Dedifferentiated amniotic fluid mesenchymal stem cell (primary cell): ENCODE measurements around the gene SUGP1.
"Not testable (repeated sequence)": the region's sequence is repeated elsewhere in the genome, so short reads cannot be mapped to it uniquely, and the experiment has no call there.

ENCODE experiments used
- DNase-seq: peaks from one replicate; pipeline ENCODE4 v3.0.0-alpha.2; 2016; ENCODE audit errors: extremely low spot score

Gene SUGP1

DNA sequence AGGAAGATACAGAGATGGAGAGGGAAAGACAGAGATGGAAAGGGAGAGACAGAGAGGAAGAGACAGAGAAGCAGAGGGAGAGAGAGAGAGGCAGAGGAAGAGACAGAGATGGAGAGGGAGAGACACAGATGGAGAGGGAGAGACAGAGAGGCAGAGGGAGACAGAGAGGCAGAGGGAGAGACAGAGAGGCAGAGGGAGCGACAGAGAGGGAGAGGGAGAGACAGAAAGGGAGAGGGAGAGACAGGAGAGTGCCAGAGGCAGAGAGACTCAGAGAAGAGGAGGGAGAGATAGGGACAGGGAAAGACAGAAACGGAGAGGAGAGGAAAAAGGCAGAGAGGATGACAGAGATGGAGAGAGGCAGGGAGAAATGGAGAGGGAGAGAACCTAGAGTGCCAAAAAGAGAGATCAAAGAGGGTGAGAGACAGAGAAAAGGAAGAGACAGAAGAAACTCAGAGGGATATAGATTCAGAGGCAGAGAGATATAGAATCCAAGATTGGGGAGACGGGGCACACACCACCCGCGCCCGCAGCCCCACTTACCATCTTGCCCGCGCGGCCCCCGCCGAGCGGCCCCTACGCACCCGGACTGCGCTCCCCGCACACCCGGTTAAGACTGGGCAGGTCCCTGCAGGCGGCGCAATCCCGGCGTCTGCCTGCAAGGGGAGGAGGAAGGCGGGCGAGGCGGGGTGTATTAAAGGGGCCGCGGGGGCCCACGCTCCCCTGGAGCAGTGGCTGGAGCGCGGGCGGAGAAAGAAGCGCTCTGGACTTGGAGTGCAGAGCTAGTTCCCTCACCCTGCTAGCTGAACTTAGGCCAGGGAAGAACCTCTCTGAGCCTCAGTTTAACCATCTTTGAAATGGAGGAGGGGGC lies 57.9 kb downstream of the SUGP1 start:
- DNase-seq, result no peak

DNA sequence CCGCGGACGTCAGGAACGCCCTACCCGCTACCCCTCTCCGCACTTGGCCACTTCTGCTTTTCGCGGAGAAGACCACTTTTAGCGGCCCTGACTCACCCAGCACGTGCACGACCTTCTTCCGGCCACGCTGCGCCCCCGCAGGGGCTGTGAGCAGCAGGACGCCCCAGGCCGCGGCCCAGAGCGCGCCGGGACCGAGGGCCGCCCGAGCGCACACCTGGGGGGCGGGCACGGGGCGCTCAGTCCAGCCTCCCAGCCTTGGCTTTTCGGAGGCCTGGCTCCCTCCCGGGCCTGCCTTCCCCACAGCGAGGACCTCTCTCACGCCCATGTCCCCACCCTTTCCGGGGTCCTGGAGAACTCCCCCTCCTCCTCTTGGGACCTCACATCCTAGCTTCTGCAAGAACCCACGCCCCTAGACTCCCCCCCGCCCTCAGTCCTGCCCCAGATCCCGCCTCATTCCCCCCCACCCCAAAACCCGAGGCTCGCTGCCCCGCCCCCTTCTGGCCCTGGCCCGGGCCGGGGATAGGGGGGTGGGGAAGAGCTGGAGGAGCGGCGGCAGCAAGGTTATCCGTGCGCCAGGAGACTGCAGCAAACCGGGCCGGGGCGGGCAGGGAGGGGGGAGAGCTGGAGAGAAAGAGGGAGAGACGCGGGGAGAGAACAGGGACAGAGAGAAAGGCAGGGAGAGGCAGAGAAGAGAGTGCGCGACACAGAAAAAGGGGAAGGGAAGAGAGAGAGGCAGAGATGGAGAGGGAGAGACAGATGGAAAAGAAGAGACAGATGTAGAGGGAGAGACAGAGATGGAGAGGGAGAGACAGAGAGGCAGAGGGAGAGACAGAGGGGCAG lies 58.7 kb downstream of the SUGP1 start:
- no peak for DNase-seq

DNA sequence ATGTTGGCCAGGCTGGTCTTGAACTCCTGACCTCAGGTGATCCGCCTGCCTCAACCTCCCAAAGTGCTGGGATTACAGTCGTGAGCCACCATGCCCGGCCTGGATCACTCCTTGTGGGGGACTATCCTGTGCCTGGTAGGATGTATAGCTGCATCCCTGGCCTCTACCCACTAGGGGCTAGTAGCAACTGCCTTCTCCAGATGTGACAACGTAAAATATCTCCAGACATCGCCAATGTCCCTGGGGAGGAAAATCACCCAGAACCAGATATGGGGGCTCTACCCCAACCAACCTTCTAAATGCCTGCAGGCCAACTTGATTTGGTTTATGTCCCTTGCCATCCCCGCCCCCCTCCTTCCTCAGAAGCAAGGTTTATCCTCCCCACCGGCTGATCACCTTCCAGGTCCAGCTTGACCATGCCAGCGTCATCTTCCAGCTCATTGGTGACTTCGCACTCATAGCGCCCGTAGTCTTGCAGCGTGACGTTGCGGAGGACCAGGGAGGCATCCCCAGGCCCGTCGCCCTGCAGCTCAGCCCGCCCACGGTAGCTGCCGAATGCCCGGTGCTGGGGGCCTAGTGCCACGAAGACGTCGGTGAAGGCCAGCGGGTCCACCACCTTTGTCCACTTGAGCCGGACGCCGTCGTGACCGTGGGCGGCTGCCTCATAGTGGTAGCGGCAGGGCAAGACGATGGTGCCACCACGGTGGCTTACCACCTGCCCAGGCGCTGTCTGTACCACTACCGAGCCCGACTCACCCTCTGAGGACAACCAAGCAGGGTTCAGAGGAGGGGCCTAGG lies 59.7 kb downstream of the SUGP1 start:
- DNase-seq, result no peak

DNA sequence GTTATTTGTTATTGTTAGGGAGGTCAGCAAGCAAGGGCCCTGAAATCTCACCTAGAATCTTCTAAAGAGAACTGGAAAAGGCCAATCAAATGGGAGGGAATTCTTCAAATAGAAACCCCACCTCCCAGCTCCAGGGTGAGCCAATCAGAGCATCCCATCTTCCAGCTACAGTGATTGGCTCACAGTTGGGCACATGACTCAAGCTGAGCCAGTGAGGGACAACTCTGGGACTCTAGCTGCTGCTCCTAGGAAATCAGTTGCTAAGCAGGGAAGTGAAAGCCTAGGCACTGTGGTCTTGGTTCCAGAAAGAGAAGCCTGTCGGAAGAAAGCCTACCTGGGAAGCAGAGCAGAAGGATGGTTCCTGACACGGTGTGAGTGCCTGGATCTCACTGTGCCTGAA lies 60.6 kb downstream of the SUGP1 start:
- DNase-seq, result no peak

DNA sequence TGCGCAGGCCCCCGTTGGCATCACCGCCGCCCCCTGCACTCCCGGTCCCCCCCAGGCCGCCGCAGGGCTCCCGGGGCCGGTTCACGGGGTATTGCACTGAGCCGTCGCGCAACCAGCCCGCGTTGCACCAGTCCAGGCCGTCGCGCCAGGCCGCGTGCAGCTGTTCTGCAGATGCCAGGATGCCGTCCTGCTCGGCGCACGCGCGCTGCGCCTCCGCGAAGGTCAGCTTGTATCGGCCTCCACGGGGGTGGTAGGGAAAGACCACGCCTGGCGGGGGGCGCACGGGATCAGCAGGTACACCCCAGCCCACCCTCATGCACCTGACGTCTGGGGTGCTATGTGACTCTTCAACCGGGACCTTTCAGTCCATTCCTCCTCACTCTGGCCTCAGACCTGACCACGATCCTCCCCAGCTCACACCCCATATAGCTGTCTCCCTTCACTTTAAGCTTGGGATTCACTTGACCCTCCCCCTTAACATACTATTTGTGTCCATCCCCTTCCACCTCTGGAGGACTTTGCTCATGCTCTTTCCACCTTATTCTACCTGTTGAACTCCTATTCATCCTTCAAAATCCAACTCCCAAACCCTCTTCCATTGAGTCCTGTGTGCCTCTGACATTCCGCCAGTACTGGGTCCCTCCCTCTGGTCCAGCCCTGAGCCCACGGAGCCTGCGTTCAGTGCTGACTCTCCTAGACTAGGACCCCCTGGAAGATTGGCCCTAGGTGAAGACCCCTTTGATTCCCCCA lies 61.5 kb downstream of the SUGP1 start:
- DNase-seq, result no peak

DNA sequence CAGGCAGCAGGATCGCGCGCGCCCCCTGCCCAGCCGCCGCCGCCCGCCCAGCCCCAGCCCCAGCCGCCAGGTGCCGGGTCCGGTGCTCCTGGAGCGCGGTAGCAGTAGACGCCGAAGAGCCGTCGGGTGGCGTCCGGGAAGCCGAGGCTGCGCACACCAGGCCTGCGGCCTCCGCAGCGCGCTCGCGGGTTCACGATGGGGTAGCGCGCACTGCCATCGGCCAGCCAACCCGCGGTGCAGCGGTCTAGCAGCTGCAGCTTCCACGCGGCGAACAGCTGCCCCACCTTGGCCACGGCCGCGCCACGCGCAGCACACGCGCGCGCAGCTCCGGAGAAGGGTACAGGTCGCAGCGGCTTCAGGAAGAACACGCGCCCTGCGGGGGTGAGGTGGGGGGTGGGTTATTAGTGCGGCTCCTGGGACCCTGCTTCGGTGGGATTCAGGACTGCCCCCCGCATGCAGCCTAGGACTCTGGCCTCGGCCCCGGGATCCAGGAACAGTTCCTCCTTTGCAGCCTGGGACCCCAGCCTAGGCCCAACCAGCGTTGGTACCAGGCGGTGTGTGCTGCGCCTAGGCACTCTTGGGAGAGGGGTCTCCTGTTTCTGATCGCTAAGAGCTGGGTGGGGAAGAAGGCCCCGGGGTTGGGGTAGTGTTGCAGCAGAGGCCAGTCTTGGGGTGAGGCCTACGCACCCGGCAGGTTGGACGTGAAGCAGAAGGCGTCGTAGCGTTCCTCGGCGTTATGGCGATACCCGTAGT lies 62.3 kb downstream of the SUGP1 start:
- no peak for DNase-seq

DNA sequence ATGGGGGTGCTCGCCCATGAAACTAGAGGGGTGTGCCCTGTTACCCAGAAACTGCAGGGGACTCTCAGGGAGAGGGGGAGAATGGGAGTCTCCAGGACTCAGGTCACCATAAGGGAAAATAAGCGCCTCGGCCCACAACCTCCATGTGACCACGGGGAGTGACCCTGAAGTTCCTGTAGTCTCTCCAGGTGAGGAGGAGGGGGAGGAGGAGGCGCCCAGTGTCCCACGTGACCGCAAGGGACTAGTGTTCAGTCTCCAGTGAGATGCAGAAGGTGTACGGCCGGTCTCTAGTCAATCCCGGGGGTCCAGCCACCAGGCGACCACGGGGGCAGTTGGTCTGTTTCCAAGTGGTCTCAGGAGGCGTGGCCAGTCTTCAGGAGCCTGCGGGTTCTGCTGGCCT lies 63.2 kb downstream of the SUGP1 start:
- no peak for DNase-seq

DNA sequence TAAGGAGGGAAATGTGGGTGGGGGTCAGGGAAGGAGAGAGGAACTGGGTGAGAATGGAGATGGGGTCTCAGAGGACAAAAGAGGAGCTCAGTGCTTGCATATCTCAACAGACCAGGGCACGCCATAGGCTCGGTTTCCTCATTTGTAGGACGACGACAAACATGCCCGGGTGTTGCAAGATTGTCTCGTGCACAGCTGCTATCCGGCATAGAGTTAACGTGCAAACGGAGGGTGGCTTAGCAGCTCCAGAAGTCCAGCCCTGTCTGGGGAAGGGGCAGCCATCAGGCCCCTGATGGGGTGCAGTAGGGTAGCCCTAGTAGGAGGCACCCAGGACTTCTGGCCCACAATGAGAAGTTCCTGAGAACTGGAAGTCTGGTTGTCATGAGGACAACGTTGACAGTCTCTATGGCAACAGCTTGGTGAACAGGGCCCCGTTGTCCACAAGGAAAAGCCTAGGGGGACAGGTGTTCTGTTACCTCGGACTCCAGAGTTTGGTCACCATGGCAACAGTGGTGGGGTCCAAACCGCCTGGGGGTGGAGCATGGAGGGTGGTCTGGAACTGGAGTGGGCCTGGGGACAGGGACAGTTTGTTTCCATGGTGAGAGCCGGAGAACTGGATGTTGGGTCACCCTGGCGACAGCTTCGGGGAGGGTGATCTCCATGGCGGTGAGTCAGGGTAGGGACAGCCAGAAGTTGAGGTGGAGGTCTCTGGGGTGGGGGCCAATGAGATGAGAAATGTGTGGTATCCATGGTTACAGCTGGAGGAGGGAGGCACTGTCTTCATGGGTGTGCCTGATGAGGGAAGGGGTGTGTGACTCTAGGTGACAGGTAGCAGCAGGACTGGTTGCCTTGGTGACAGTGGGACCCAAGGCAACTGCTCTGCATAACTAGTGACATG lies 64.0 kb downstream of the SUGP1 start:
- DNase-seq, result no peak

DNA sequence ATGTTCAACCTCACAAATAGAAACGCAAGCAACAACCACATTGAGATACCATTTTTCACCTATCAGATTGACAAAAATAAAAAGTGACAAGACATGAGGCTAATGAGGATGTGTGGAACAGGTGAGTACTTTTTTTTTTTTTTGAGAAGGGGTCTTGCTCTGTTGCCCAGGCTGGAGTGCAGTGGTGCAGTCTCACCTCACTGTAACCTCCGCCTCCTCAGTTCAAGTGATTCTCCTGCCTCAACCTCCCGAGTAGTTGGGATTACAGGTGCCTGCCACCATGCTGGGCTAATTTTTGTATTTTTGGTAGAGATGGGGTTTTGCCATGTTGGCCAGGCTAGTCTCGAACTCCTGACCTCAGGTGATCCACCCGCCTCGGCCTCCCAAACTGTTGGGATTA lies 66.9 kb downstream of the SUGP1 start:
- not testable (repeated sequence) for DNase-seq

DNA sequence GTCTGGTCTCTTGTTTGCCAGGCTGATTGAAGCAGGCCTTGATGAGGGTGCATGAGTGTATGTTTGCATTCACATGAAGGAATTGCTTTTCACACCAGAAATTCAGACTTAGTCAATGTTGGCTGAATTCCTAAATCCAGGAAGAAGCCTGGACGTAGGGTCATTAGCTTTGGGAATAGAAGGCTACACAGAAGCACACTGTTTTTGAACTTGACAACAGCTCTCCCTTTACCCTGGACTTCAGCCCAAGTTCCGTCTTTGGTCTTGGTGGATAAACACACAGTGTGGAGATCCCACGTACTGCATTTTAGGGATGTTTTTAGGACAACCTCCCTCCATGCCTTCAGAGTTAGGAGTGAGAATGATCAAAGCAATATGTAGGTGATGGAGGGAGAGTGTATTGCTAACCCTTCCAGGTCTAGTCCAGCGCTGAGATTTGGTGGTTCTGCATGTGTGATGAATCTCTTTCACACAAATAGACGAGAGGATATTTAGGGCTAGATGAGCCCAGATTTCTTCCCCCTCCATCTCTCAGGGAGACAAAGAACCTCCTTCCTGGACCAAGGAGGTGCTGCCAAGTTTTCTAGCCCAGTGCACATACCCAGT lies 70.0 kb downstream of the SUGP1 start:
- no peak for DNase-seq

DNA sequence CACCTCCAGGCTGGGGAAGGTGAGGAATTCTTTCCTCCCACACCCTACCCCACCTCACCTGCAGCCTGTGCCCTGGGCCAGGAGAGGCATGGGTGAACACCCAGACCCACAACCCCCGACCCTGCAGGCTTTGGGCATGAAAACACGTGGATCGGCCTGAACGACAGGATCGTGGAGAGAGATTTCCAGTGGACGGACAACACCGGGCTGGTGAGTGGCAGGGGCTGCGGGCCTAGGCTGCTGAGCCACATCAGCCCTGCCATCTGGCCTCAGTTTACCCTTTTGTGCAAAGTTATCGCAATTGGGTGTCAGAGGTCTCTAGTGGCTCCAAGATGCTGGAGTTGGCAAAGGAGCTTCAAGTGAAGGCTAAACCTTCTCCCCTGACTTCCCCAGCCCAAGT lies 79.8 kb downstream of the SUGP1 start:
- DNase-seq, result no peak

DNA sequence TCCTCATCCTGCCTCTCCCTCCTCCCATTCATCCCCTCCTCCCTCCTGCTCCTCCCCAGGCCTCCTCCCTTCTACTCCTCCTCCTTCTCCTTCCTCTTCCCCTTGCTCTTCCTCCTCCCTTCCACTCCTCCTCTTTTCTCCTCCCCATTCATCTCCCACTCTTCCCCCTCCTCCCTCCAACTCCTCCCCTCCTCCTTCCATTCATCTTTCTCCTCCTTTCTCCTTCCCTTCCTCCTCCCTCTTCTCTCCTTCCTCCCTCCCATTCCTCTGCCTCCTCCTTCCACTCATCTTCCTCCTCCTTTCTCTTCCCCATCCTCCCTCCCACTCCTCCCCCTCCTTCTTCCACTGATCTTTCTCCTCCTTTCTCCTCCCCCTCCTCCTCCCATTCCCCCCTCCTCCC lies 80.6 kb downstream of the SUGP1 start:
- DNase-seq, result no peak

DNA sequence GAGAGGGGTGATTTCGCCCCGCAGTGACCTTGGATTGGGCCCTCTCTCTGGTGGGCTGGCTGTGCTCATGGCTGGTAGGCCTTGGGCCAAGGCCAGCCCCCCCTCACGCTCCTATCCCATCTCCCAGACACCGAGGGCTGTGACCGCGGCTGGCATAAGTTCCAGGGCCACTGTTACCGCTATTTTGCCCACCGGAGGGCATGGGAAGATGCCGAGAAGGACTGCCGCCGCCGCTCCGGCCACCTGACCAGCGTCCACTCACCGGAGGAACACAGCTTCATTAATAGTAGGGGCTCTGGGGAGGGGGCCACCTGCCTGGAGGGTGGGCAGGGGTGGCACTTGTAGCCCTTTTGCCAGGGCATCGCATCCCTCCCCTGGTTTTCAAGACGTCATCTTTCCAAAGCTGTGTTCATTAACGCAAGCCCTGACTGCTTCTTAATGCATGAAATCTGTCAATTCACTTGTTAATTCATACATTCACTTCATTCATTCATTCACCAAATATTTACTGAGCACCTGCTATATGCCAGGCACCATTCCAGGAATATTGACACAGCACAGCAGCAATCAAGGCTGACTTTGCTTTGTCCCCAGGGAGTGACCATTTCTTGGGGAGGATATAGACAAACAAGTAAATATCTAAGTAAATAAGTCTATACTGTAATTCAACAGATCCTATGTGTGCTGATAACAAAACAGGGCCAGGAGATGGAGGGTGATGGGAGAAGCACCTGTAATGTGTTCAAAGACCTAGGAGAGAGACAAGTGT lies 82.0 kb downstream of the SUGP1 start:
- DNase-seq, result no peak

DNA sequence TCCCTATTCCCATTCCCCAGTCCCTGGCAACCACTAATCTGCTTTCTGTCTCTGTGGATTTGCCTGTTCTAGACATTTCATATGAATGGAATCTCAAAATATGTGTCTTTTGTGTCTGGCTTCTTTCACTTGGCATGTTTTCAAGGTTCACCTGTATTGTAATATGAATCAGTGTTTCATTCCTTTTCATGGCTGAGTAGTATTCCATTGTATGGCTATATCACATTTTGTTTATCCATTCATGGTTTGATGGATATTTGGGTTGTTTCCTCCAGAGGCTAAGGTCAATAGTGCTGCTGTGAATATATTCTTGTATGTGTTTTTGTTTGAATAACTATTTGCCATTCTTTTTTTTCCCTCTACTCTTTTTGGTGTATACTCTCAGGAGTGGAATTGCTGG lies 84.1 kb downstream of the SUGP1 start:
- no peak for DNase-seq

DNA sequence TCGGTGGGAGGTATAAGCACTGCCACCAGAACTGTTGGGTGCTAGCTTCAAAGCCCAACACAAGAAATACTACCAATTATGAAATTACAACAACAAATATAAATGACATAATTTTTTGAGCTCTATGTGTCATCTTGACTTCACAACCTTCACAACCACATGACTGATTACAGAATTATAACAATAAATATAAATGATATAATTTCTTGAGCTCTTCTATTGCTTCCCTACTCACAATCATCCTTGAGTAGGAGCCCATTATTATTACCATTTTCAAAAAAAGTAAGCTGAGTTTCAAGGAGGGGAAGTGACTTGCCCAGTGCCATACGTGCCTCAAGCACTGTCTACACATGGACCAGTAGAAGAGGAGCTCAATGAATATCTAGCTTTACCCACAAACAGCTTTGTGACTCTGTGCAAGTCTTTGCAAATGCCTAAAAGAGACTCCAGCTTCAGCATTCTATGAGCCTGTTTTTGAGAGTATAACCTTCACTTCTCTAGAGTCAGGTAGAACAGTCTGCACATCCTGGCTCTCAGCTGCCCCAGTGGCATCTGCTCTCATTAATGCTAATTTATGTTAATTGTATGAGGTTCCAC lies 86.0 kb downstream of the SUGP1 start:
- DNase-seq, result no peak

DNA sequence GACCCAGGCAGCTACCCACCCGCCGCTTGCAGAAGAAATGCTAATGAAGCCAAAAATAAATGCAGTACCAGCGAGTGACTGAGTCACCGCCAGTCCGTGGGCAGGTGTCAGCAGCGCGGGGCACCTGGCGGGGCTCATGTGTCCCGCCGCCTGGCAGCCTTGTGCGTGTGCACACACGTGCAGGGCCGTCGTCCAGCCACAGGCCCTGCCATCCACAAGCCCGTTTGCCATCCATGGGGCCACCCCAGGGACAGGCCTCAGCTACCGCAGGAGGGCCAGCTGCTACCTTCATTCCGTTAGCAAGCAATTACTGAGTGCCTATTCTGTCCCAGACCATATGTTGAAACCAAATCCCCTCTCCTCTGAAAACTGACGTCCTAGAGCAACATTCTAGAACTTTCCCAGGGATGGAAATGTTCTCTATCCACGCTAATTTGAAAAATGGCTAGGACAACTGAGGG lies 88.0 kb downstream of the SUGP1 start:
- no peak for DNase-seq

DNA sequence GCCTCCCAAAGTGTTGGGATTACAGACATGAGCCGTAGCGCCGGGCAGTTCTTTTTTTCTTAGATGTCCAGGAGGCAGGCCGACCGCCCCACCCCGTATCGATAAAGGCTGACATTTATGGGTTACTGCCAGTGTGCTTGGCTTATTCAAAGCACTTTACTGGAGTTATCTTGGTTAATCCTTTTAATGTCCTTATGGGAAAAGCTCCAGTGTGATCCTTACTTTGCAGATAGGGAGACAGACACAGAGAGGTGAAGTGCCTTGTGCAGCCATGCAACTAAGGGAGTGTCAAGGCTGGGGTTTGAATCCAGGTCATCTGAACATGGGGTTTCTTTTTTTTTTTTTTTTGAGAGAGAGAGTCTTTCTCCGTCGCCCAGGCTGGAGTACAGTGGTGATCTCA lies 89.3 kb downstream of the SUGP1 start:
- DNase-seq, result no peak

DNA sequence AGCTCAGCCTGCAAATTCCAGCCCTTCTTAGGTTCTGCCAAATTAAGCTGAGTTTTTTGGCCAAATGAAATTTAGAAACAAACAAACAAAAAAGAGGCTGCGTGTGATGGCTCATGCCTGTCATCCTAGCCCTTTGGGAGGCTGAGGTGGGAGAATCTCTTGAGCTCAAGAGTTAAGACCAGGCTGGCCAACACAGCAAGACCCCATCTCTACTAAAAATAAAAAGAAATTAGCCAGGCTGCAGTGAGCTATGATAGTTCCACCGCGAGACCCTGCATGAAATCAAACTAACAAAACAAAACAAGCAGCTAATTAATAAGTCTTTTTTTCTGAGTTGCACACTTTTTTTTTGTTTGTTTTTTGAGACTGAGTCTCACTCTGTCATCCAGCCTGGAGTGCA lies 90.6 kb downstream of the SUGP1 start:
- no peak for DNase-seq
